ENCODE results near the gene RABAC1. TPM values are rescaled to one million over a fixed set of nuclear protein-coding genes. Genes with fewer than 3 reads are reported as not detected.

RABAC1 gene
- total and polyA plus RNA-seq, 9 of the 15 experiments (the other 6 are each of a cell fraction or from before 2014, with no cell fraction given), result 2.4 to 28.1 (median 9.3) TPM

GRCh38 chr19:41924151-41925145, 34.7 kb downstream of the RABAC1 start (continued):
- TF ChIP-seq KDM1A (IDR thresholded peaks at IDR 0.05), result peak in 1 of 2 experiments; percentile 69; a peak in 3 of 4 replicates
- no peak for TF ChIP-seq ZSCAN29 (IDR thresholded peaks at IDR 0.05)
- TF ChIP-seq MIER1 (IDR thresholded peaks at IDR 0.05; ENCODE audit: low read depth), result no peak
- TF ChIP-seq NBN (IDR thresholded peaks at IDR 0.05; ENCODE audit: low read depth), result no peak
- TF ChIP-seq ZBTB17 (CRISPR knock-in tag; IDR thresholded peaks at IDR 0.05), result no peak
- TF ChIP-seq NFE2 (IDR thresholded peaks at IDR 0.05; ENCODE audit: low read depth), result no peak
- 0 out of 2 replicates have a peak, but pooled peaks have one; percentile 17 for TF ChIP-seq ADNP (tag; IDR thresholded peaks at IDR 0.05)
- no peak for TF ChIP-seq PHTF2 (CRISPR knock-in tag; IDR thresholded peaks at IDR 0.05)

- Histone ChIP-seq H3K9me3 (replicated peaks; ENCODE audit: control insufficient read depth, insufficient read depth, low read depth, low read length) (no peaks in the 10 kb centered on the region; the same call in 1 of the 2 replicates), H2AFZ (ENCODE audit: low read depth, low read length) (no peak overlapping the region), H3K27ac (ENCODE audit: extremely low read depth, low read depth, low read length) (no peak overlapping the region), H3K9me1 (ENCODE audit: control insufficient read depth, insufficient read depth, low read length) (no peaks in the 10 kb centered on the region), H3K27me3 (ENCODE audit: control insufficient read depth in 2 of 2, insufficient read depth in 2 of 2, low read length in 2 of 2) (peaks cover 0 to 10% of the 10 kb centered on the region in 2 experiments; a peak in 4 of 5 replicates), H3K4me2 (ENCODE audit: insufficient read depth, low read length) (no peak overlapping the region), H3K9ac (ENCODE audit: insufficient read depth in 1 of 2, low read depth in 2 of 2, low read length in 2 of 2) (peak overlapping the region in 1 of 2 experiments; percentile 23; a peak in 1 of 4 replicates), H3K4me1 (replicated peaks in 1 of 2; ENCODE audit: control insufficient read depth in 2 of 2, insufficient read depth in 2 of 2, low read length in 2 of 2) (peaks cover 6 to 34% of the 10 kb centered on the region in 2 experiments; a peak in 4 of 5 replicates), H3K36me3 (ENCODE audit: control insufficient read depth, insufficient read depth, low read length) (no peaks in the 10 kb centered on the region), H4K20me1 (replicated peaks; ENCODE audit: control insufficient read depth, insufficient read depth, low read length) (no peaks in the 10 kb centered on the region), H3K79me2 (ENCODE audit: control insufficient read depth, insufficient read depth, low read length) (no peaks in the 10 kb centered on the region), H3K4me3 (no peak overlapping the region)
- in situ Hi-C loops (cut with MboI) (no loop called here), intact Hi-C loops (cut with micrococcal nuclease) (no loop called here)
- FAIRE-seq, result no peak
- CTCF ChIA-PET (ENCODE audit: low intra/inter-chr PET ratio), result no interaction called here
- POLR2A ChIA-PET, result no interaction called here
- 0% methylated on average over 6 of the region's 6 CpGs for WGBS (ENCODE audit: insufficient coverage, low coverage, missing lambda C conversion rate)
- ATAC-seq, result no peak
- peak in 1 of 4 experiments; percentile 34 for DNase-seq (ENCODE audit: extremely low read depth in 1 of 4, low spot score in 3 of 4)
- no TSS peak for BruUV-seq (replicated peaks)
- peak; percentile 78 to 92 for TF ChIP-seq KDM1A (IDR thresholded peaks at IDR 0.05)
- no peak for TF ChIP-seq CXXC5 (CRISPR knock-in tag; IDR thresholded peaks at IDR 0.05)
- peak; percentile 93 for TF ChIP-seq RBM25 (IDR thresholded peaks at IDR 0.05; ENCODE audit: low read depth, low read length, severe bottlenecking)
- peak; percentile 96 for TF ChIP-seq BCOR (IDR thresholded peaks at IDR 0.05)
- TF ChIP-seq SMARCA5 (IDR thresholded peaks at IDR 0.05), result peak; percentile 80; the same call in 1 of the 2 replicates
- no peak for TF ChIP-seq E2F1 (CRISPR knock-in tag; IDR thresholded peaks at IDR 0.05)
- 0 out of 4 replicates have a peak, but pooled peaks of 1 of the 2 experiments have one; percentile 10 for TF ChIP-seq HDAC1 (IDR thresholded peaks at IDR 0.05)
- TF ChIP-seq ZNF780A (CRISPR knock-in tag; IDR thresholded peaks at IDR 0.05), result no peak
- TF ChIP-seq ADNP (tag; IDR thresholded peaks at IDR 0.05), result peak; percentile 85
- TF ChIP-seq RCOR1 (IDR thresholded peaks at IDR 0.05; ENCODE audit: borderline replicate concordance in 1 of 2, low read depth in 2 of 2, low read length in 2 of 2), result peak; percentile 39 to 91; a peak in 3 of 4 replicates
- TF ChIP-seq HDAC2 (IDR thresholded peaks at IDR 0.05), result peak; percentile 87; the same call in 1 of the 2 replicates
- peak; percentile 44 for TF ChIP-seq EGR1 (conservative IDR thresholded peaks at IDR 0.05)
- TF ChIP-seq MEF2D (tag; conservative IDR thresholded peaks at IDR 0.05; ENCODE audit: low read depth), result no peak
- TF ChIP-seq PTBP1 (IDR thresholded peaks at IDR 0.05; ENCODE audit: low read depth, low read length), result peak; percentile 84; the same call in 1 of the 2 replicates
Observed at GRCh38 chr19:41923045-41923788, 35.9 kb downstream of the RABAC1 start.
